GM18517 (cell line): ENCODE data around the gene AP1G2.
"Not testable (repeated sequence)": the region's sequence is repeated elsewhere in the genome, so short reads cannot be mapped to it uniquely, and the experiment has no call there.

Experiments
- ATAC-seq: cut with Tn5 transposase; IDR thresholded peaks from one replicate; pipeline ENCODE4 v1.9.1; 2021; ENCODE audit warnings: mild to moderate bottlenecking, moderate library complexity; ENCODE audit not compliant: unreplicated experiment

The AP1G2 gene

DNA sequence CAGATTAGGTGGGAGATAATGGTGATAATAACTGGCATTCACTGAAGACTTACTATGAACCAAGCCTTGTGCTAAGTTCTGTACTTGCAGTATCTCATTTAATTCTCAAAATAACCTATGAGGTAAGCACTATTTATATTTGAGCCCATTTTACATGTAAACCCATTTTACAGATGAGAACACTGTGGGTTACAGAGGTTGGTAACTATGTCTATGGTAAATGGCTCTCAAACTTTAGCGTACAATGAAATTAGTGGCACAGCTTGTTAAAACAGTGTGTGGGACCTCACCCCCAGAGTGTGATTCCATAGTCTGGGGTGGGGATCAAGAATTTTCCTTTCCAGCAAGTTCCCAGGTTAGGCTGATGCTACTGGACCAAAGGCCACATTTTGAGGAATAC is 33.2 kb upstream of the AP1G2 start:
- no peak for ATAC-seq

DNA sequence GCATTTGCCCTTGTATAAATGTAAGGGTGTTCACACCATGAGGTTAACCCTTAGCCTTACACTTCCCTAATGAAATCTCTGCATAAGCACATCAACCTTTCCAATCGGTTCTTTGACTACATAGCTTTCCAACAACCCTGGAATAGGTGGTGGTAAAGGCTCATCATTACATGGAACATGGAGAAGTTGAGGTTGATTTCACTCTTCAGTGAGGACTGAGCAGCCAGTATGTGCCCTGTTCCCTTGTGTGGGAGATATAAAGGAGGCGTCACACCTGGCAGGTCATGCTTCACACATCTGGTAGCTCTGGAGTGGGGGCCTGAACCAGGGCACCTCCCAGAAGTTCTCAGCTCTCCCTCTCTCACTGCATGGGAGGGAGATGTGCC is 32.7 kb upstream of the AP1G2 start:
- no peak for ATAC-seq

GRCh38 chr14:23594191-23594590 is 26.6 kb upstream of the AP1G2 start:
- not testable (repeated sequence) for ATAC-seq

DNA sequence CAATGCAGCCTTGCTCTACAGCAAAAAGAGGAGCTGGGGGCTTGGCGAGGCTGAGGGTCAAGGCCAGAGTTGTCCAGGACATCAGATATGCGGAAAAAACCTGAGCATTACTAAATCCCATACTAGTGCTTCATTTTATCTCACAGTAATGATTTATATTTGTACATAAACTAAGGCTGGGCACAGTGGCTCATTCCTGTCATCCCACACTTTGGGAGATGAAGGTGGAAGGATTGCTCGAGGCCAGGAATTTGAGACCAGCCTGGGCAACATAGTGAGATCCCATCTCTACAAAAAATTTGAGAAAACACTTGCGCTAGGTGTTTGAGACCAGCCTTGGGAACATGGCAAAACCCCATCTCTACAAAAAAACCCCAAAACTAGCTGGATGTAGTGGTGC is 22.6 kb upstream of the AP1G2 start:
- ATAC-seq: no peak

- no peak for ATAC-seq
Measured at GRCh38 chr14:23589606-23590005, 22.0 kb upstream of the AP1G2 start.

- peak; percentile 92 for ATAC-seq
Measured at GRCh38 chr14:23588884-23589598, 21.4 kb upstream of the AP1G2 start.

GRCh38 chr14:23584527-23585203 is 17.1 kb upstream of the AP1G2 start:
- not testable (repeated sequence) for ATAC-seq

- not testable (repeated sequence) for ATAC-seq
Measured at GRCh38 chr14:23583761-23584526, 16.4 kb upstream of the AP1G2 start.

- ATAC-seq: no peak
Measured at GRCh38 chr14:23582906-23583760, 15.5 kb upstream of the AP1G2 start.

DNA sequence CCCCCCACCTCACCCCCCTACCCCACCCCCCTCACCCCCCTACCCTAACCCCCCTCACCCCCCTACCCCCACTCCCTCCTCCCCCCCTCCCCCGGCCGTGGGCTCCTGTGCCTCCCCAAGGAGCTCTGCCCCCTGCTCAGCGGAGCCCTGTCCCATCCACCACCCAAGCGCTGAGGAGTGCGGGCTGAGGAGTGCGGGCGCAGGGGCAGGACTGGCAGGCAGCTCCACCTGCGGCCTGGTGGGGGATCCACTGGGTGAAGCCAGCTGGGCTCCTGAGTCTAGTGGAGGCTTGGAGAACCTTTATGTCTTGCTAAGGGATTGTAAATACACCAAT is 13.3 kb upstream of the AP1G2 start:
- ATAC-seq: no peak

DNA sequence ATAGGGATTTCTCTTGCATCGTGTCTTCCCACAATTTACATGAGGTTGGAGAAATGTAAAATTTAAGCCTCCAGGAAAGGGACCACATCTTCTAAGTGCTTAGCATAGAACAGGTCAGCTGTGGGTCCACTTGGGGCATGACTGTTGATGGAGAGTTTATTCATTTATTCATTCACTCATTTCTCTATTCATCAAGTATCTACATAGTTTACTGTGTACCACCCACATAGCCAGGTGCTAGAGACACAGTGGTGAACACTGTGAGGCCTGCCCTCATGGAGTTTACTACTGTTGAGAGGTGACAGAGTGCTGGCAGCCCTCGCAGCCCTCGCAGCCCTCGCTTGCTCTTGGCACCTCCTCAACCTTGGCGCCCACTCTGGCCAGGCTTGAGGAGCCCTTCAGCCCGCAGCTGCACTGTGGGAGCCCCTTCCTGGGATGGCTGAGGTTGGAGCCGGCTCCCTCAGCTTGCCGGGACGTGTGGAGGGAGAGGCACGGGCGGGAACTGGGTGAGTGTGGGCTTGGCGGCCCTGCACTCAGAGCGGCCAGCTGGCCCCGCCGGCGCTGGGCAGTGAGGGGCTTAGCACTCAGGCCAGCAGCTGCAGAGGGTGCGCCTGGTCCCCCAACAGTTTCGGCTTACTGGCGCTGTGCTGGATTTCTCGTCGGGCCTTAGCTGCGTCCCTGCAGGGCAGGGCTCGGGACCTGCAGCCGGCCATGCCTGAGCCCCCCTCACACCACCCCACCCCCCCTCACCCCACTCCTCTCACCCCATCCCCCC is 12.7 kb upstream of the AP1G2 start:
- no peak for ATAC-seq

DNA sequence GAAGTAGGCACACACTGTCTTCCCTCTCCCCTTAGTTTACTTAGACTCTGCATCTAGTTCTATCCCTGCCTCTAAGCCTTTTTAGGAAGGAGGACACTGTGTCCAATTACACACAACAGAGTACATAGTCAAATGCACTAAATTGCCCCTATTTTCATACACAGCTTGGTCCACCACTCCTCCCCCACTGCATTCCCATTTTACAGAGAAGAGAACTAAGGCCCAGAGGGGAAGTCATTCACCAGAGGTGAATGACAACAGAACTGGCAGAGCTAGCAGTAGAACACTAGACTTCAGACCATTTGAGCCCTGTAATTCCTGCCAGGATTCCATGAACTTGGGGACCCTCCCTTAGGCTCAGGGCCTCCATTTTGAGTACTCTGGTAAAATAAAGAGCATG is 12.1 kb upstream of the AP1G2 start:
- no peak for ATAC-seq

- ATAC-seq: no peak
Measured at GRCh38 chr14:23579311-23579630, 11.7 kb upstream of the AP1G2 start.

- ATAC-seq: no peak
Measured at GRCh38 chr14:23578560-23579310, 11.1 kb upstream of the AP1G2 start, which contains the start of gene JPH4. JPH4 (minus strand) TSS chr14:23578790; CDS start chr14:23577453, 1,337 bp downstream.

GRCh38 chr14:23577710-23578392 is 10.3 kb upstream of the AP1G2 start:
- ATAC-seq: no peak

GRCh38 chr14:23577004-23577681 is 9.6 kb upstream of the AP1G2 start:
- no peak for ATAC-seq

DNA sequence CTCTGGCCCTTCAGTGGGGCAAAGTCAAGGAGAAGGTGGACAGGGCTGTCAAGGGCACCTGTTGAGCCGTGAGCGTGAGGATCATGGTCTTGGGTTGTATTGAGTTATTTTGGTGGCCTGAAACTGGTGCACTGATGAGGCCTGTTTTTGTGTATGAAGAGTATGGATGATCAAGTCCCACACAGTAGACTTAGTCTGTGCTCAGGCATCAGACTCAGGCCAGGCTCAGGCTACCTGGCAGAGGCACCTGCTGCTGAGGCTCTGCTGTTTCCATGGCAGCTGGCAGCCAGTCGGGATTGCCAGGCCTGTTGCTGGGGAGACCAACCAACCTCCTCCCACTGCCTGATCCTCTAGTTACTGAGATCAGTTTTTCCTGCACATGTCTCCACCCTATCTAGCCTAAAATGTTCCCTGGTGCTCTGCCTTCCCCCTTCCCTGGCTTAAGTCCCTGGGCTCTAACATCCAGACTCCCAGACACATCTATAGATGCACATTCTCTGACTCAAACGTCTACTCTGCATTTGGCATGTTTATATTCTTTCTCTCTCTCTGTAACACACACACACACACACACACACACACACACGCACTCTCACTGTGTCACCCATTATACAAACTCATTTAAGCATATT is 5.9 kb upstream of the AP1G2 start:
- no peak for ATAC-seq

DNA sequence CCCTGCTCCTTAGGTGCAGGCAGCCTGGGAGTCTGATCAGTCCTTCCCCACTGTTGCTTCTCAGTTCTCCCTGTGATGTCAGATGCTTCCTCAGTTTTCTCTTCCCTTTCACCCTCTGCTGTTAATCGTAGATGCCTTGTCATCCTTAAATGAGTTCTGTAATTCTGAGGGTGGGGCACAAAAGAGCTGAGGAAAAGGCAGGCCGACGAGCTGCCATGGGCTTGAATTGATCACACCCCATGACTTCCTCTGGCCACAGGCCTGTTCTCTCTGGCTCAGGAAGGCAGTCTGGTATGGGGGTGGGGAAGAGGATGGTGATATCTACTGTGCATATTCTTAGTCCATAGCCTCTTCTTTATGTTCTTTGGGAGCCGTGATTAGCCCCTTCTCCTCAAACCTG is 5.2 kb upstream of the AP1G2 start:
- ATAC-seq: no peak
